Left ventricle myocardium inferior (tissue), 1 donor: Measurements from ENCODE around the gene PIAS1. TPM values are rescaled to one million over a fixed set of nuclear protein-coding genes. Genes with fewer than 3 reads are reported as not detected.

ENCODE experiments used
- DNase-seq: peaks from one replicate; pipeline ENCODE4 v3.0.0-alpha.2; 2020
- H3K27ac ChIP-seq: fragments of 200-600 bp; replicated peaks from 2 replicates; pipeline ENCODE4 v1.8.0; 2021
- H3K27me3 ChIP-seq: fragments of 200-600 bp; 2 replicates; pipeline ENCODE4 v1.8.0; 2021; ENCODE audit warnings: low read depth
- H3K36me3 ChIP-seq: fragments of 200-600 bp; 2 replicates; pipeline ENCODE4 v1.8.0; 2021
- H3K4me1 ChIP-seq: fragments of 200-600 bp; 2 replicates; pipeline ENCODE4 v1.8.0; 2021
- H3K4me3 ChIP-seq: fragments of 200-600 bp; 2 replicates; pipeline ENCODE4 v1.8.0; 2021; ENCODE audit warnings: mild to moderate bottlenecking, moderate library complexity
- H3K9me3 ChIP-seq: fragments of 200-600 bp; replicated peaks from 2 replicates; pipeline ENCODE4 v1.8.0; 2021
- CTCF ChIP-seq: fragments of 200-600 bp; IDR thresholded peaks from 2 replicates; pipeline ENCODE4 v1.8.0; 2021; ENCODE audit warnings: antibody characterized with exemption, mild to moderate bottlenecking, borderline replicate concordance
- intact Hi-C: fragments of 100-400 bp; cut with micrococcal nuclease; formaldehyde crosslinking; loops from one replicate; pipeline ENCODE4 v1.11.0; 2022
- total RNA-seq: library from RNA; stranded (reverse); fragmentation: NEBNext Ultra II Directional; extraction: Animal tissue kit (Norgen Biotek cat#: 25700); gene quantifications from one replicate; pipeline ENCODE4 v1.2.1, GENCODE V29; 2021
- donor health status: DM: no; HTN: yes; CAD: no; lungs with severe emphysema.

PIAS1 gene
- total RNA-seq, 1 donor from 2014 or later = 29.9 TPM

GRCh38 chr15:68052431-68052830 lies 1.7 kb upstream of the PIAS1 start:
- no peak overlapping the region for H3K27ac ChIP-seq

GRCh38 chr15:68053001-68053400 lies 1.1 kb upstream of the PIAS1 start:
- no peak for TF ChIP-seq CTCF
- no peak for DNase-seq
- no peaks in the 10 kb centered on the region for H3K9me3 ChIP-seq
- peaks cover 44% of the 10 kb centered on the region for H3K4me1 ChIP-seq
- no peaks in the 10 kb centered on the region for H3K27me3 ChIP-seq
- no peaks in the 10 kb centered on the region for H3K36me3 ChIP-seq
- H3K27ac ChIP-seq = no peak overlapping the region
- intact Hi-C loops = loop anchor here (5.0 kb wide), 1 partner anchor 181 kb away; no protein-coding TSS in a partner anchor
- no peak overlapping the region for H3K4me3 ChIP-seq

More at GRCh38 chr15:68052431-68052830, 1.7 kb upstream of the PIAS1 start:
- H3K4me3 ChIP-seq = no peak overlapping the region
- H3K36me3 ChIP-seq = no peaks in the 10 kb centered on the region
- intact Hi-C loops = loop anchor here (5.0 kb wide), 1 partner anchor 180 kb away; no protein-coding TSS in a partner anchor
- H3K4me1 ChIP-seq = peaks cover 38% of the 10 kb centered on the region
- no peak for DNase-seq
- H3K27me3 ChIP-seq = no peaks in the 10 kb centered on the region
- no peak for TF ChIP-seq CTCF
- no peaks in the 10 kb centered on the region for H3K9me3 ChIP-seq

- no peaks in the 10 kb centered on the region for H3K9me3 ChIP-seq
- no peak for TF ChIP-seq CTCF
- no peaks in the 10 kb centered on the region for H3K36me3 ChIP-seq
- DNase-seq = peak; percentile 60
- peaks cover 50% of the 10 kb centered on the region for H3K4me1 ChIP-seq
- peak overlapping the region; percentile 92 for H3K27ac ChIP-seq
- intact Hi-C loops = loop anchor here (5.0 kb wide), 1 partner anchor 182 kb away; no protein-coding TSS in a partner anchor
- peak overlapping the region; percentile 98 for H3K4me3 ChIP-seq
- H3K27me3 ChIP-seq = no peaks in the 10 kb centered on the region
Measured at GRCh38 chr15:68054628-68055223, 611 bp downstream of the PIAS1 start.

- no peaks in the 10 kb centered on the region for H3K27me3 ChIP-seq
- no peak for DNase-seq
- H3K27ac ChIP-seq = peak overlapping the region; percentile 92
- peak overlapping the region; percentile 98 for H3K4me3 ChIP-seq
- H3K4me1 ChIP-seq = peaks cover 50% of the 10 kb centered on the region
- H3K36me3 ChIP-seq = no peaks in the 10 kb centered on the region
- intact Hi-C loops = no loop called here
- TF ChIP-seq CTCF = no peak
- no peaks in the 10 kb centered on the region for H3K9me3 ChIP-seq
Measured at GRCh38 chr15:68055224-68055705, 1.1 kb downstream of the PIAS1 start.

GRCh38 chr15:68056097-68056865 lies 2.2 kb downstream of the PIAS1 start:
- Histone ChIP-seq H3K4me1 (peaks cover 59% of the 10 kb centered on the region), H3K27ac (no peak overlapping the region), H3K36me3 (no peaks in the 10 kb centered on the region), H3K27me3 (no peaks in the 10 kb centered on the region), H3K4me3 (peak overlapping the region; percentile 98), H3K9me3 (no peaks in the 10 kb centered on the region)
- TF ChIP-seq CTCF = no peak
- no peak for DNase-seq
- intact Hi-C loops = no loop called here
